ENCODE measurements around the gene GSPT1. TPM values are rescaled to one million over a fixed set of nuclear protein-coding genes. Genes with fewer than 3 reads are reported as not detected.

The GSPT1 gene
- total and polyA plus RNA-seq, 9 of the 15 experiments (the other 6 are each of a cell fraction or from before 2014, with no cell fraction given), result 63.8 to 269 (median 148) TPM

- TF ChIP-seq REST (IDR thresholded peaks at IDR 0.05; ENCODE audit: borderline replicate concordance), result no peak
- TF ChIP-seq REST (CRISPR knock-in tag; IDR thresholded peaks at IDR 0.05; ENCODE audit: low read depth), result no peak
- TF ChIP-seq ZNF143 (CRISPR knock-in tag; IDR thresholded peaks at IDR 0.05), result no peak
- TF ChIP-seq PHB2 (IDR thresholded peaks at IDR 0.05; ENCODE audit: low read depth), result no peak
- no peak for TF ChIP-seq NUFIP1 (IDR thresholded peaks at IDR 0.05; ENCODE audit: partially characterized antibody)
- TF ChIP-seq JUN (IDR thresholded peaks at IDR 0.05; ENCODE audit: borderline replicate concordance, low read depth, low read length), result no peak
- TF ChIP-seq JUN (CRISPR knock-in tag; IDR thresholded peaks at IDR 0.05; ENCODE audit: borderline replicate concordance), result no peak
- no peak for TF ChIP-seq BRD9 (IDR thresholded peaks at IDR 0.05; ENCODE audit: low read depth, partially characterized antibody)
- TF ChIP-seq LCOR (CRISPR knock-in tag; IDR thresholded peaks at IDR 0.05), result no peak
- TF ChIP-seq CUX1 (CRISPR knock-in tag; IDR thresholded peaks at IDR 0.05), result no peak
- TF ChIP-seq NKRF (IDR thresholded peaks at IDR 0.05; ENCODE audit: borderline replicate concordance), result no peak
- peak; percentile 75 for TF ChIP-seq ESRRA (IDR thresholded peaks at IDR 0.05; ENCODE audit: borderline replicate concordance, low read depth)
These were observed 79.7 kb downstream of the GSPT1 start (continued) for GRCh38 chr16:11835891-11836649.

All from K562 (cell line).